HCT116 (cell line): Measurements from ENCODE around the gene ZNF747. TPM values are rescaled to one million over a fixed set of nuclear protein-coding genes. Genes with fewer than 3 reads are reported as not detected.

ENCODE experiments used
- ATAC-seq: fragments of 200-7000 bp; cut with Tn5 transposase; 2 replicates; pipeline ENCODE4 v1.9.1; 2020; ENCODE audit warnings: mild to moderate bottlenecking, moderate library complexity
- BruUV-seq: library from RNA; stranded (reverse); fragments of 400-500 nt; replicated peaks from 2 replicates; lab custom pipeline; 2021; lab: Mats Ljungman, UMichigan
- CTCF ChIA-PET: fragments of 300-600 bp; sonication (Branson Sonifier 250); formaldehyde crosslinking; loops from one replicate; lab custom pipeline; 2021; ENCODE audit warnings: antibody characterized with exemption; lab: Charles Lee
- POLR2A ChIA-PET: fragments of 300-600, 350-600 bp; sonication (Branson Sonifier 250); formaldehyde crosslinking; loops from one replicate; lab custom pipeline; 2021; ENCODE audit warnings: antibody characterized with exemption; lab: Charles Lee
- RAD21 ChIA-PET, 2 experiments: fragments of 300-600 bp; sonication (Branson Sonifier 250); formaldehyde crosslinking; loops; one replicate each; lab custom pipeline; 2023; ENCODE audit warnings: low total read pairs in 2 of 2; ENCODE audit not compliant: uncharacterized antibody in 2 of 2, unreplicated experiment in 2 of 2, low non-redundant PET in 1 of 2; lab: Charles Lee
- DNase-seq: peaks from one replicate; pipeline ENCODE4 v3.0.0-alpha.2; 2010; ENCODE audit warnings: low read depth, low spot score
- H2AFZ ChIP-seq: fragments of 200-600 bp; shearing (Covaris generic), sonication (generic); 2 replicates; pipeline ENCODE4 v1.6.1; 2017; ENCODE audit warnings: low read depth, mixed run types, mixed read lengths, antibody characterized with exemption, low read length; ENCODE audit not compliant: poor library complexity, severe bottlenecking
- H3K27ac ChIP-seq: 2 replicates; pipeline ENCODE4 v1.5.1; 2012; ENCODE audit warnings: low read depth, low read length
- H3K27me3 ChIP-seq: fragments of 200-600 bp; sonication (generic); 2 replicates; pipeline ENCODE4 v1.6.1; 2016; ENCODE audit warnings: mixed run types, low read length, mixed read lengths; ENCODE audit not compliant: insufficient read depth
- H3K36me3 ChIP-seq, 2 experiments: fragments of 200-500 bp in 1 of 2; fragments of 200-600 bp in 1 of 2; sonication (Bioruptor generic) in 1 of 2; sonication (generic) in 1 of 2; 2 replicates each; pipeline versions ENCODE4 v1.5.1 to v1.6.1; 2014 to 2016; ENCODE audit warnings: low read length in 2 of 2, inconsistent platforms in 1 of 2, mixed read lengths in 1 of 2, mixed run types in 1 of 2; ENCODE audit not compliant: insufficient read depth in 2 of 2, control insufficient read depth in 1 of 2
- H3K4me1 ChIP-seq, 2 experiments: fragments of 200-600 bp in 1 of 2; sonication (generic) in 1 of 2; 2 replicates each; pipeline versions ENCODE4 v1.5.1 to v1.6.1; 2012 to 2017; ENCODE audit warnings: low read length in 2 of 2, inconsistent platforms in 1 of 2, mild to moderate bottlenecking in 1 of 2, mixed read lengths in 1 of 2, mixed run types in 1 of 2, moderate library complexity in 1 of 2; ENCODE audit not compliant: insufficient read depth in 2 of 2, control insufficient read depth in 1 of 2
- H3K4me2 ChIP-seq: fragments of 200-600 bp; sonication (generic); 2 replicates; pipeline ENCODE4 v1.6.1; 2017; ENCODE audit warnings: mixed run types, low read length, mixed read lengths
- H3K4me3 ChIP-seq, 2 experiments: fragments of 200-600 bp in 1 of 2; sonication (generic) in 1 of 2; replicated peaks in 1 of 2; 2 replicates each; pipeline ENCODE4 v1.5.1; 2011 to 2016; ENCODE audit warnings: low read length in 2 of 2, control low read depth in 1 of 2, low read depth in 1 of 2, mild to moderate bottlenecking in 1 of 2, mixed read lengths in 1 of 2, mixed run types in 1 of 2
- H3K79me2 ChIP-seq: fragments of 200-600 bp; sonication (generic); 2 replicates; pipeline ENCODE4 v1.6.1; 2017; ENCODE audit warnings: mild to moderate bottlenecking, mixed run types, low read length, moderate library complexity, mixed read lengths; ENCODE audit not compliant: insufficient read depth
- H3K9ac ChIP-seq: fragments of 200-600 bp; sonication (generic); 2 replicates; pipeline ENCODE4 v1.6.1; 2016; ENCODE audit warnings: low read length, mixed read lengths
- H3K9me2 ChIP-seq: fragments of 200-600 bp; sonication (generic), shearing (Covaris generic); 2 replicates; pipeline ENCODE4 v1.6.1; 2017; ENCODE audit warnings: mixed run types, mild to moderate bottlenecking, moderate library complexity; ENCODE audit not compliant: insufficient read depth
- H3K9me3 ChIP-seq, 2 experiments: fragments of 200-500 bp in 1 of 2; fragments of 200-600 bp in 1 of 2; sonication (Bioruptor generic) in 1 of 2; sonication (generic) in 1 of 2; 2 replicates each; pipeline ENCODE4 v1.6.1; 2014 to 2017; ENCODE audit warnings: low read length in 2 of 2, mixed read lengths in 2 of 2, inconsistent platforms in 1 of 2, low read depth in 1 of 2, mild to moderate bottlenecking in 1 of 2, mixed run types in 1 of 2, moderate library complexity in 1 of 2; ENCODE audit not compliant: control insufficient read depth in 1 of 2, insufficient read depth in 1 of 2
- H4K20me1 ChIP-seq: fragments of 200-600 bp; sonication (generic), shearing (Covaris generic); 2 replicates; pipeline ENCODE4 v1.6.1; 2017; ENCODE audit warnings: mixed run types, mild to moderate bottlenecking, moderate library complexity; ENCODE audit not compliant: insufficient read depth
- CEBPB ChIP-seq: IDR thresholded peaks from 2 replicates; pipeline ENCODE4 v1.6.1; 2012; ENCODE audit warnings: low read depth
- CTCF ChIP-seq, 3 experiments: fragments of 200-600 bp in 1 of 3; sonication (generic) in 1 of 3; IDR thresholded peaks in 2 of 3; conservative IDR thresholded peaks in 1 of 3; 2 replicates each; pipeline ENCODE4 v1.5.1; 2012 to 2017; ENCODE audit warnings: low read depth in 2 of 3, low read length in 2 of 3, antibody characterized with exemption in 1 of 3, borderline replicate concordance in 1 of 3, control low read depth in 1 of 3, mild to moderate bottlenecking in 1 of 3, mixed read lengths in 1 of 3, mixed run types in 1 of 3, moderate library complexity in 1 of 3; ENCODE audit not compliant: insufficient read depth in 1 of 3
- EGR1 ChIP-seq: IDR thresholded peaks from 2 replicates; pipeline ENCODE4 v1.6.1; 2012; ENCODE audit warnings: low read depth
- EZH2 ChIP-seq: fragments of 200-600 bp; sonication (generic); IDR thresholded peaks from 2 replicates; pipeline ENCODE4 v1.6.1; 2017; ENCODE audit warnings: antibody characterized with exemption, mixed run types
- EZH2phosphoT487 ChIP-seq: fragments of 200-600 bp; IDR thresholded peaks from 2 replicates; pipeline ENCODE4 v1.6.1; 2018; ENCODE audit warnings: antibody characterized with exemption, borderline replicate concordance
- FOSL1 ChIP-seq: IDR thresholded peaks from 2 replicates; pipeline ENCODE4 v1.6.1; 2012; ENCODE audit warnings: low read depth
- POLR2AphosphoS5 ChIP-seq: IDR thresholded peaks from 2 replicates; pipeline ENCODE4 v1.6.1; 2011; ENCODE audit warnings: mild to moderate bottlenecking, low read depth, low read length, moderate library complexity
- RAD21 ChIP-seq: IDR thresholded peaks from 2 replicates; pipeline ENCODE4 v1.6.1; 2012; ENCODE audit warnings: low read depth, mild to moderate bottlenecking
- SIN3A ChIP-seq: IDR thresholded peaks from 2 replicates; pipeline ENCODE4 v1.6.1; 2012; ENCODE audit warnings: low read depth
- TCF7L2 ChIP-seq: IDR thresholded peaks from 2 replicates; pipeline ENCODE4 v1.7.0; 2011; ENCODE audit warnings: borderline replicate concordance, inconsistent platforms; ENCODE audit not compliant: insufficient read depth, insufficient read length; ENCODE audit errors: extremely low read depth
- YY1 ChIP-seq: IDR thresholded peaks from 2 replicates; pipeline ENCODE4 v1.6.1; 2011; ENCODE audit warnings: low read length, low read depth, moderate library complexity, mild to moderate bottlenecking; ENCODE audit not compliant: insufficient replicate concordance; ENCODE audit errors: extremely low read depth
- ZFX ChIP-seq: fragments of 450-650 bp; IDR thresholded peaks from 2 replicates; pipeline ENCODE4 v1.6.1; 2017
- ZNF274 ChIP-seq: fragments of 200-500 bp; sonication (Bioruptor generic); IDR thresholded peaks from 2 replicates; pipeline ENCODE4 v1.6.1; 2014; ENCODE audit warnings: mild to moderate bottlenecking, low read depth, low read length, inconsistent platforms
- intact Hi-C: fragments of 100-400 bp; cut with micrococcal nuclease; formaldehyde crosslinking; loops from 2 replicates; pipeline ENCODE4 v1.10.0; 2022
- total RNA-seq: library from RNA; stranded (reverse); gene quantifications from one replicate; pipeline ENCODE4 v1.2.1, GENCODE V29; 2021; ENCODE audit not compliant: unreplicated experiment
- TF ChIP-seq, protein P1 (sequence below): IDR thresholded peaks from 2 replicates; pipeline ENCODE4 v1.6.1; 2012
- TF ChIP-seq, protein P2 (sequence below): IDR thresholded peaks from 2 replicates; pipeline ENCODE4 v1.6.1; 2012; ENCODE audit warnings: low read depth
- TF ChIP-seq, protein P3 (sequence below): IDR thresholded peaks from 2 replicates; pipeline ENCODE4 v1.6.1; 2012

Gene ZNF747
- total RNA-seq, 1 experiment from 2014 or later: 2.1 TPM

GRCh38 chr16:30510376-30510938, 24.2 kb downstream of the ZNF747 start:
- no peaks in the 10 kb centered on the region for H3K9me2 ChIP-seq
- no peak for ATAC-seq
- H3K4me3 ChIP-seq: no peak overlapping the region
- H3K79me2 ChIP-seq: no peaks in the 10 kb centered on the region
- no peak overlapping the region for H3K4me2 ChIP-seq
- intact Hi-C loops: no loop called here
- TF ChIP-seq, protein P1, sequence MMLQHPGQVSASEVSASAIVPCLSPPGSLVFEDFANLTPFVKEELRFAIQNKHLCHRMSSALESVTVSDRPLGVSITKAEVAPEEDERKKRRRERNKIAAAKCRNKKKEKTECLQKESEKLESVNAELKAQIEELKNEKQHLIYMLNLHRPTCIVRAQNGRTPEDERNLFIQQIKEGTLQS: no peak
- TF ChIP-seq ZFX (no peak), CEBPB (no peak), FOSL1 (no peak), RAD21 (no peak), SIN3A (no peak), TCF7L2 (no peak), EGR1 (no peak), ZNF274 (no peak), POLR2AphosphoS5 (no peak), EZH2phosphoT487 (no peak), CTCF (IDR thresholded peaks at IDR 0.05 in 2 of 3, conservative IDR thresholded peaks at IDR 0.05 in 1 of 3; ENCODE audit: borderline replicate concordance in 1 of 3, insufficient read depth in 1 of 3, low read depth in 2 of 3, low read length in 2 of 3) (no peak), YY1 (no peak), EZH2 (no peak)
- TF ChIP-seq, protein P2, sequence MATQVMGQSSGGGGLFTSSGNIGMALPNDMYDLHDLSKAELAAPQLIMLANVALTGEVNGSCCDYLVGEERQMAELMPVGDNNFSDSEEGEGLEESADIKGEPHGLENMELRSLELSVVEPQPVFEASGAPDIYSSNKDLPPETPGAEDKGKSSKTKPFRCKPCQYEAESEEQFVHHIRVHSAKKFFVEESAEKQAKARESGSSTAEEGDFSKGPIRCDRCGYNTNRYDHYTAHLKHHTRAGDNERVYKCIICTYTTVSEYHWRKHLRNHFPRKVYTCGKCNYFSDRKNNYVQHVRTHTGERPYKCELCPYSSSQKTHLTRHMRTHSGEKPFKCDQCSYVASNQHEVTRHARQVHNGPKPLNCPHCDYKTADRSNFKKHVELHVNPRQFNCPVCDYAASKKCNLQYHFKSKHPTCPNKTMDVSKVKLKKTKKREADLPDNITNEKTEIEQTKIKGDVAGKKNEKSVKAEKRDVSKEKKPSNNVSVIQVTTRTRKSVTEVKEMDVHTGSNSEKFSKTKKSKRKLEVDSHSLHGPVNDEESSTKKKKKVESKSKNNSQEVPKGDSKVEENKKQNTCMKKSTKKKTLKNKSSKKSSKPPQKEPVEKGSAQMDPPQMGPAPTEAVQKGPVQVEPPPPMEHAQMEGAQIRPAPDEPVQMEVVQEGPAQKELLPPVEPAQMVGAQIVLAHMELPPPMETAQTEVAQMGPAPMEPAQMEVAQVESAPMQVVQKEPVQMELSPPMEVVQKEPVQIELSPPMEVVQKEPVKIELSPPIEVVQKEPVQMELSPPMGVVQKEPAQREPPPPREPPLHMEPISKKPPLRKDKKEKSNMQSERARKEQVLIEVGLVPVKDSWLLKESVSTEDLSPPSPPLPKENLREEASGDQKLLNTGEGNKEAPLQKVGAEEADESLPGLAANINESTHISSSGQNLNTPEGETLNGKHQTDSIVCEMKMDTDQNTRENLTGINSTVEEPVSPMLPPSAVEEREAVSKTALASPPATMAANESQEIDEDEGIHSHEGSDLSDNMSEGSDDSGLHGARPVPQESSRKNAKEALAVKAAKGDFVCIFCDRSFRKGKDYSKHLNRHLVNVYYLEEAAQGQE: no peak
- TF ChIP-seq, protein P3, sequence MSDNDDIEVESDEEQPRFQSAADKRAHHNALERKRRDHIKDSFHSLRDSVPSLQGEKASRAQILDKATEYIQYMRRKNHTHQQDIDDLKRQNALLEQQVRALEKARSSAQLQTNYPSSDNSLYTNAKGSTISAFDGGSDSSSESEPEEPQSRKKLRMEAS: no peak
- H4K20me1 ChIP-seq: no peaks in the 10 kb centered on the region
- H3K27me3 ChIP-seq: no peaks in the 10 kb centered on the region
- no peaks in the 10 kb centered on the region for H3K4me1 ChIP-seq
- RAD21 ChIA-PET: no interaction called here
- H2AFZ ChIP-seq: no peak overlapping the region
- H3K27ac ChIP-seq: no peak overlapping the region
- no peaks in the 10 kb centered on the region for H3K36me3 ChIP-seq
- no peak for DNase-seq
- BruUV-seq: no TSS peak
- no peaks in the 10 kb centered on the region for H3K9me3 ChIP-seq
- CTCF ChIA-PET: no interaction called here
- no peak overlapping the region for H3K9ac ChIP-seq
- POLR2A ChIA-PET: interaction anchor here (0.5 to 1.2 kb wide), 3 partner anchors 12 to 35 kb away, joined by 3 to 5 read pairs (median 3); no protein-coding TSS in a partner anchor
